Transverse colon (tissue), 4 donors: ENCODE measurements around the gene UBE2R2. TPM values are rescaled to one million over a fixed set of nuclear protein-coding genes. Genes with fewer than 3 reads are reported as not detected.
"Not testable (repeated sequence)": the region's sequence is repeated elsewhere in the genome, so short reads cannot be mapped to it uniquely, and the experiment has no call there.

Source experiments
- DNase-seq: peaks from one replicate; pipeline ENCODE4 v3.0.0-alpha.2; 2019
- H3K27ac ChIP-seq, 4 donors: fragments of 200-600 bp; sonication (generic); 2 replicates each; pipeline ENCODE4 v1.5.1; 2016 to 2018; ENCODE audit warnings: inconsistent platforms in 4 of 4
- H3K27me3 ChIP-seq: fragments of 200-600 bp; sonication (generic); 2 replicates; pipeline ENCODE4 v1.5.1; 2017; ENCODE audit warnings: inconsistent platforms
- H3K36me3 ChIP-seq, 4 donors: fragments of 200-600 bp; sonication (generic); 2 replicates each; pipeline ENCODE4 v1.5.1; 2017 to 2019; ENCODE audit warnings: inconsistent platforms in 4 of 4
- H3K4me1 ChIP-seq, 4 donors: fragments of 200-600 bp; sonication (generic); 2 replicates each; pipeline ENCODE4 v1.5.1; 2017 to 2020; ENCODE audit warnings: inconsistent platforms in 4 of 4
- H3K4me3 ChIP-seq, 4 donors: fragments of 200-600 bp; sonication (generic); 1 replicate in 1 of 4; 2 replicates in 3 of 4; pipeline versions ENCODE4 v1.5.1 to v1.6.1; 2017 to 2019; ENCODE audit warnings: inconsistent platforms in 4 of 4
- H3K9me3 ChIP-seq, 2 donors: fragments of 200-600 bp; sonication (generic); 2 replicates each; pipeline ENCODE4 v1.5.1; 2017 to 2019; ENCODE audit warnings: inconsistent platforms in 2 of 2
- CTCF ChIP-seq, 5 experiments: fragments of 200-600 bp in 3 of 5; fragments of 450-650 bp in 2 of 5; sonication (generic) in 3 of 5; IDR thresholded peaks; 1 replicate in 2 of 5; 2 replicates in 3 of 5; pipeline ENCODE4 v1.5.1; 2016 to 2017; ENCODE audit warnings: antibody characterized with exemption in 5 of 5, inconsistent platforms in 3 of 5, mild to moderate bottlenecking in 2 of 5, moderate library complexity in 1 of 5
- EP300 ChIP-seq: sonication (generic); formaldehyde crosslinking; IDR thresholded peaks from one replicate; pipeline ENCODE4 v1.6.1; 2017; ENCODE audit warnings: antibody characterized with exemption, low read depth
- POLR2A ChIP-seq: fragments of 450-650 bp; IDR thresholded peaks from one replicate; pipeline ENCODE4 v1.6.1; 2016; ENCODE audit warnings: antibody characterized with exemption, mild to moderate bottlenecking, moderate library complexity
- POLR2AphosphoS5 ChIP-seq, 3 donors: sonication (generic); formaldehyde crosslinking; IDR thresholded peaks; one replicate each; pipeline ENCODE4 v1.6.1; 2016; ENCODE audit warnings: antibody characterized with exemption in 3 of 3
- WGBS, 2 donors: methylation state at CpG; one replicate each; pipeline ENCODE4 v1.1.5; 2018; ENCODE audit warnings: low coverage in 1 of 2; 5-methylcytosine and 5-hydroxymethylcytosine counted together
- in situ Hi-C, 4 donors: fragments of 200-750 bp; cut with MboI; loops; one replicate each; pipeline versions ENCODE4 v1.15.0 to v1.15.1; 2017; ENCODE audit warnings: low sequenced_read_pairs in 3 of 4, low pct_ligation_motif_present in 1 of 4, low pct_unique_long_range_greater_than_20kb in 1 of 4
- intact Hi-C: fragments of 100-400 bp; cut with DNase I; formaldehyde crosslinking; loops from one replicate; pipeline ENCODE4 v1.15.1; 2023; ENCODE audit warnings: low total_unique reads
- total RNA-seq, 4 donors: library from RNA; depleted of rRNA; stranded (reverse); fragments of >200 nt; gene quantifications; one replicate each; pipeline ENCODE4 v1.1.0, GENCODE V29; 2016

The UBE2R2 gene
- total RNA-seq, 4 donors from 2014 or later: 13.9 to 30.8 (median 22.9) TPM

- in situ Hi-C loops: no loop called here
- TF ChIP-seq POLR2AphosphoS5 (IDR thresholded peaks at IDR 0.05) (no peak), CTCF (IDR thresholded peaks at IDR 0.05) (no peak), POLR2A (no peak), EP300 (no peak)
- Histone ChIP-seq H3K4me3 (no peak overlapping the region), H3K9me3 (no peaks in the 10 kb centered on the region), H3K36me3 (no peaks in the 10 kb centered on the region), H3K27ac (no peak overlapping the region), H3K27me3 (no peaks in the 10 kb centered on the region), H3K4me1 (no peaks in the 10 kb centered on the region)
- DNase-seq: no peak
- 85 to 93% methylated on average over 4 to 5 of the region's 5 CpGs for WGBS, 2 donors
- intact Hi-C loops: no loop called here
Measured at GRCh38 chr9:33785914-33786313, 31.0 kb upstream of the UBE2R2 start.

- intact Hi-C loops: no loop called here
- Histone ChIP-seq H3K27ac (no peak overlapping the region), H3K9me3 (no peaks in the 10 kb centered on the region), H3K4me3 (no peak overlapping the region), H3K36me3 (no peaks in the 10 kb centered on the region), H3K27me3 (no peaks in the 10 kb centered on the region), H3K4me1 (peaks cover 0 to 6% (median 0%) of the 10 kb centered on the region in 4 donors)
- DNase-seq: no peak
- in situ Hi-C loops: no loop called here
- WGBS, 2 donors: 83 to 85% methylated on average over 2 of the region's 2 CpGs
- no peak for TF ChIP-seq EP300
- TF ChIP-seq POLR2AphosphoS5 (IDR thresholded peaks at IDR 0.05): no peak
- no peak for TF ChIP-seq POLR2A
- TF ChIP-seq CTCF (IDR thresholded peaks at IDR 0.05): no peak
Measured at GRCh38 chr9:33786681-33787080, 30.3 kb upstream of the UBE2R2 start.

GRCh38 chr9:33787839-33788238, 29.1 kb upstream of the UBE2R2 start:
- no peak overlapping the region for H3K4me3 ChIP-seq
- H3K27ac ChIP-seq: no peak overlapping the region

GRCh38 chr9:33789429-33789828, 27.5 kb upstream of the UBE2R2 start:
- DNase-seq, in situ Hi-C loops, H3K4me3 ChIP-seq, H3K27ac ChIP-seq, H3K36me3 ChIP-seq, H3K27me3 ChIP-seq, H3K4me1 ChIP-seq, H3K9me3 ChIP-seq, intact Hi-C loops: not testable (repeated sequence)
- WGBS, 2 donors: 83% methylated on average over 2 of the region's 2 CpGs; no CpG with 5 or more reads in 1 of the 2 donors

More at GRCh38 chr9:33787839-33788238, 29.1 kb upstream of the UBE2R2 start:
- TF ChIP-seq POLR2AphosphoS5 (IDR thresholded peaks at IDR 0.05): no peak
- TF ChIP-seq POLR2A: no peak
- TF ChIP-seq CTCF (IDR thresholded peaks at IDR 0.05): no peak
- TF ChIP-seq EP300: no peak
- intact Hi-C loops: no loop called here
- Histone ChIP-seq H3K27me3 (no peaks in the 10 kb centered on the region), H3K36me3 (no peaks in the 10 kb centered on the region), H3K9me3 (no peaks in the 10 kb centered on the region), H3K4me1 (peaks cover 0 to 9% (median 0%) of the 10 kb centered on the region in 4 donors)
- no peak for DNase-seq
- 36% methylated on average over 1 of the region's 1 CpG; no CpG with 5 or more reads in 1 of the 2 donors for WGBS, 2 donors
- in situ Hi-C loops: no loop called here

GRCh38 chr9:33791117-33791516, 25.8 kb upstream of the UBE2R2 start:
- TF ChIP-seq EP300 (no peak), POLR2A (no peak), CTCF (IDR thresholded peaks at IDR 0.05) (no peak), POLR2AphosphoS5 (IDR thresholded peaks at IDR 0.05) (no peak)
- Histone ChIP-seq H3K9me3 (no peaks in the 10 kb centered on the region), H3K27me3 (no peaks in the 10 kb centered on the region), H3K4me3 (no peak overlapping the region), H3K4me1 (peaks cover 0 to 9% (median 0%) of the 10 kb centered on the region in 4 donors), H3K27ac (no peak overlapping the region), H3K36me3 (no peaks in the 10 kb centered on the region)
- 0 to 9% methylated on average over 2 of the region's 2 CpGs for WGBS, 2 donors
- in situ Hi-C loops (no loop called here), intact Hi-C loops (no loop called here)
- DNase-seq: peak; percentile 60

GRCh38 chr9:33793496-33793895, 23.5 kb upstream of the UBE2R2 start:
- intact Hi-C loops, in situ Hi-C loops, H3K4me1 ChIP-seq, H3K27me3 ChIP-seq, H3K36me3 ChIP-seq, DNase-seq, H3K4me3 ChIP-seq, H3K27ac ChIP-seq, H3K9me3 ChIP-seq: not testable (repeated sequence)
- WGBS, 2 donors: 90% methylated on average over 1 of the region's 1 CpG; no CpG with 5 or more reads in 1 of the 2 donors
